Liver (tissue), 3 donors: ENCODE measurements around the gene NTM.

Source experiments
- TAF1 ChIP-seq: conservative IDR thresholded peaks from 2 replicates; pipeline ENCODE4 v1.6.1; 2016; ENCODE audit warnings: antibody characterized with exemption, mild to moderate bottlenecking
- TF ChIP-seq, protein P1 (sequence below): fragments of 150-350 bp; IDR thresholded peaks from 2 replicates; pipeline ENCODE4 v1.5.1; 2017; ENCODE audit warnings: improper control_type of control experiment, low read depth, low read length; ENCODE audit not compliant: missing input control
- donor health status: healthy.
- donor health status: healthy.

DNA sequence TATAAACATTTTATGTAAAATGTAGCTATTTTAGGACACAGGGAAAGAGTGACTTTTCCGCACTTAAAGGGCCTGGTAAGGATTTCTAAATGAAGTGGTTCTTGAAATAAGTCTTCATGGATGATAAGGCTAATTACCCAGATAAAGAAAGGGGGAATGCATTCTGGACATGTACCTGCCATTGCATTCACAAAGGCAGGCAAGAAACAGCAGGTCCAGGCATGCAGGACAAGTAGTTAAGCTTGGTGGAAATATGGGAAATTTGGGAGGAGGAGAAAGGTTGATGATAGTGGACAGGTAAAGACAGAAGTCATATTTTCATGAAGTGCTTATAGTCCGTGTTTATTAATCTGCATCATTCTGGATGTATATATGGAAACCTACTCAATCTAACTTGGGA, 621.2 kb downstream of the NTM start:
- TF ChIP-seq, protein P1, sequence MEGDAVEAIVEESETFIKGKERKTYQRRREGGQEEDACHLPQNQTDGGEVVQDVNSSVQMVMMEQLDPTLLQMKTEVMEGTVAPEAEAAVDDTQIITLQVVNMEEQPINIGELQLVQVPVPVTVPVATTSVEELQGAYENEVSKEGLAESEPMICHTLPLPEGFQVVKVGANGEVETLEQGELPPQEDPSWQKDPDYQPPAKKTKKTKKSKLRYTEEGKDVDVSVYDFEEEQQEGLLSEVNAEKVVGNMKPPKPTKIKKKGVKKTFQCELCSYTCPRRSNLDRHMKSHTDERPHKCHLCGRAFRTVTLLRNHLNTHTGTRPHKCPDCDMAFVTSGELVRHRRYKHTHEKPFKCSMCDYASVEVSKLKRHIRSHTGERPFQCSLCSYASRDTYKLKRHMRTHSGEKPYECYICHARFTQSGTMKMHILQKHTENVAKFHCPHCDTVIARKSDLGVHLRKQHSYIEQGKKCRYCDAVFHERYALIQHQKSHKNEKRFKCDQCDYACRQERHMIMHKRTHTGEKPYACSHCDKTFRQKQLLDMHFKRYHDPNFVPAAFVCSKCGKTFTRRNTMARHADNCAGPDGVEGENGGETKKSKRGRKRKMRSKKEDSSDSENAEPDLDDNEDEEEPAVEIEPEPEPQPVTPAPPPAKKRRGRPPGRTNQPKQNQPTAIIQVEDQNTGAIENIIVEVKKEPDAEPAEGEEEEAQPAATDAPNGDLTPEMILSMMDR = no peak
- no peak for TF ChIP-seq TAF1
